Spleen (tissue), 7 donors: Measurements from ENCODE around the gene TMTC4.

Experiments used
- CTCF ChIP-seq, 11 experiments: fragments of 200-600 bp in 7 of 11; fragments of 450-650 bp in 4 of 11; sonication (generic) in 4 of 11; IDR thresholded peaks in 8 of 11; conservative IDR thresholded peaks in 3 of 11; 1 replicate in 7 of 11; 2 replicates in 4 of 11; pipeline versions ENCODE4 v1.4.0 to v1.8.0; 2016 to 2021; ENCODE audit warnings: antibody characterized with exemption in 11 of 11, inconsistent platforms in 4 of 11, mild to moderate bottlenecking in 1 of 11
- POLR2A ChIP-seq, 3 donors: fragments of 450-650 bp; IDR thresholded peaks; one replicate each; pipeline ENCODE4 v1.5.1; 2017; ENCODE audit warnings: antibody characterized with exemption in 3 of 3, mild to moderate bottlenecking in 1 of 3
- POLR2AphosphoS5 ChIP-seq, 3 donors: sonication (generic); formaldehyde crosslinking; IDR thresholded peaks; one replicate each; pipeline ENCODE4 v1.5.1; 2017; ENCODE audit warnings: antibody characterized with exemption in 3 of 3
- donor health status: DM: no; HTN: no; CAD: no; lungs with moderate emphysema.
- donor health status: DM: no; HTN: no; CAD: no.
- donor health status: DM: no; HTN: no; CAD: no.

DNA sequence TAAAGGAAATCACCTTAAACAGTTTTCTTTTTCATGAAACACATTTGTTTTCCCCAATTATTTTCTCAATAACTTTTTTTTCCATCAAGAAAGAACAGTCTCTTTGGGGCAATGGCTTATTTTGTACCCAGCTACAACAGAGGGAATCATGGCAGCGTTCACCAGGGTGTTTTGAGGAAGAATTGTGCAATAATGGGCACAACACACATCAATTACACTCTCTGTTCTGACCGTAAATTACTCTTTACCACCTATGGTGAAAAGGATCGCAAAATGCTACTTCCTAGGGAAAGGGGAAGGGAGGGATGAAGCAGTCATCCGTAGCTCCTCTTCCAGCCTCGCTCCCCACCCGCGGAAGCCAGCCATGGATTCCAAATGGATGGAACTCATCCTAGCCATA lies 38.6 kb downstream of the TMTC4 start:
- TF ChIP-seq CTCF (IDR thresholded peaks at IDR 0.05 in 8 of 11, conservative IDR thresholded peaks at IDR 0.05 in 3 of 11) (no peak), POLR2A (IDR thresholded peaks at IDR 0.05) (no peak), POLR2AphosphoS5 (IDR thresholded peaks at IDR 0.05) (no peak)
